Lower leg skin (tissue), 3 donors: ENCODE measurements around the gene SHANK1.

Experiments used
- CTCF ChIP-seq, 3 donors: fragments of 450-650 bp; IDR thresholded peaks; one replicate each; pipeline ENCODE4 v1.5.1; 2016; ENCODE audit warnings: antibody characterized with exemption in 3 of 3, mild to moderate bottlenecking in 3 of 3, moderate library complexity in 2 of 3
- POLR2A ChIP-seq, 2 donors: fragments of 450-650 bp; IDR thresholded peaks; one replicate each; pipeline ENCODE4 v1.6.1; 2016 to 2017; ENCODE audit warnings: antibody characterized with exemption in 2 of 2, mild to moderate bottlenecking in 1 of 2, moderate library complexity in 1 of 2

GRCh38 chr19:50666346-50667176, 53.0 kb downstream of the SHANK1 start:
- no peak for TF ChIP-seq CTCF (IDR thresholded peaks at IDR 0.05)
- TF ChIP-seq POLR2A (IDR thresholded peaks at IDR 0.05): no peak
